Femur (tissue), 1 donor: ENCODE results near the gene DIP2B.
"Not testable (repeated sequence)": the region's sequence is repeated elsewhere in the genome, so short reads cannot be mapped to it uniquely, and the experiment has no call there.

Experiments
- DNase-seq: peaks from one replicate; pipeline ENCODE4 v3.0.0-alpha.2; 2017

DIP2B gene

DNA sequence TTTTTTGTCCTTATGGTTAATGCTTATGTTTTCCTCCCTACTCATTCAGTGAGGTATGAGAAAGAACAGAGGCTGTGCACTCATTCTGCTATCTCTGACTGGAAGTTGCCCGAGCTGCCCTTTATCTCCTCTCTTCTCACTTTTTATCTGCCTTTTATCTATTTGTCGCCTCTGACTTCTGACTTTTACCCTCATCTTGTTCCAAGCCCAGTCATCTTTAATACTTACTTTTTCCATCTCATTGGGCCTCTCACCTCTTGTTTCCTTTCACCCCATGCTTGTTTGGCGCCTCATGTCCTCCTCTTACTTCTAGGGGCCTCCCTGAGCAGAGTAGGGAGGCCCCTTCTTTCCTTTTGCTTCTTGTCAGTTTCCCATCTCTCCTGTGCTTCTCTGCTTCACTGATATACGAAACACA is 50.7 kb downstream of the DIP2B start:
- no peak for DNase-seq

DNA sequence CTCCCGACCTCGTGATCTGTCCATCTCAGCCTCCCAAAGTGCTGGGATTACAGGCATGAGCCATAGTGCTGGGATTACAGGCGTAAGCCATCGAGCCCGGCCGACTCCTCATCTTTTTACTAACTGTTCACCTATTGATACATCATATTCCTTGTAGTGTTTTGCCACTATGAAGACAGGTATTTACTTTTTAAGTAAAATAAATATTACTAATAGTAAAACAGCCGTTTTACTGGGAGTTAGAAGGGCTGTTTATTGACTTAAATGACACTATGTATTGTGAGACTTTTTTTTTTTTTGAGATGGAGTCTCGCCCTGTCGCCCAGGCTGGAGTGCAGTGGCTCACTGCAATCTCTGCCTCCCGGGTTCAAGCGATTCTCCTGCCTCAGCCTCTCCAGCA is 51.5 kb downstream of the DIP2B start:
- DNase-seq = no peak

- DNase-seq = not testable (repeated sequence)
Observed at GRCh38 chr12:50556796-50557195, 52.0 kb downstream of the DIP2B start.

DNA sequence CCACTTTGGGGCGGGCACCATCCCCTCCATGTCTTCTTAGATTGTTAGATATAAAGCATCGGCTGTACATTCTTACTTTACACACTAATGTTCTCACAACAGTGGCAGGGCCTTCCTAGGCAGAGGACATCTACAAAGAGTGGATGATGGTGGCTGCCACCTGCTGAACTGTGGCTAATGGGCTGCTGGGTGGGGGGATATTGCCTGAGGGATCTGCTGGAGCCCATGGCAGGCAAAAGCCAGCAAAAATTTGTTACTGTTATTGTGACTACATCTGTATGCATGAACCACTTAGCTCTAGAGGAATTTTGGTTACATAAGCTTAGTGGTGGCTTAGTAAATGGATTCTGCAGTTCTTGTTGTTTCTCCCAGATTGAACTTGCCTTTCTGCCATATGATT is 52.6 kb downstream of the DIP2B start:
- no peak for DNase-seq

GRCh38 chr12:50558970-50559369 is 54.2 kb downstream of the DIP2B start:
- DNase-seq = no peak

DNA sequence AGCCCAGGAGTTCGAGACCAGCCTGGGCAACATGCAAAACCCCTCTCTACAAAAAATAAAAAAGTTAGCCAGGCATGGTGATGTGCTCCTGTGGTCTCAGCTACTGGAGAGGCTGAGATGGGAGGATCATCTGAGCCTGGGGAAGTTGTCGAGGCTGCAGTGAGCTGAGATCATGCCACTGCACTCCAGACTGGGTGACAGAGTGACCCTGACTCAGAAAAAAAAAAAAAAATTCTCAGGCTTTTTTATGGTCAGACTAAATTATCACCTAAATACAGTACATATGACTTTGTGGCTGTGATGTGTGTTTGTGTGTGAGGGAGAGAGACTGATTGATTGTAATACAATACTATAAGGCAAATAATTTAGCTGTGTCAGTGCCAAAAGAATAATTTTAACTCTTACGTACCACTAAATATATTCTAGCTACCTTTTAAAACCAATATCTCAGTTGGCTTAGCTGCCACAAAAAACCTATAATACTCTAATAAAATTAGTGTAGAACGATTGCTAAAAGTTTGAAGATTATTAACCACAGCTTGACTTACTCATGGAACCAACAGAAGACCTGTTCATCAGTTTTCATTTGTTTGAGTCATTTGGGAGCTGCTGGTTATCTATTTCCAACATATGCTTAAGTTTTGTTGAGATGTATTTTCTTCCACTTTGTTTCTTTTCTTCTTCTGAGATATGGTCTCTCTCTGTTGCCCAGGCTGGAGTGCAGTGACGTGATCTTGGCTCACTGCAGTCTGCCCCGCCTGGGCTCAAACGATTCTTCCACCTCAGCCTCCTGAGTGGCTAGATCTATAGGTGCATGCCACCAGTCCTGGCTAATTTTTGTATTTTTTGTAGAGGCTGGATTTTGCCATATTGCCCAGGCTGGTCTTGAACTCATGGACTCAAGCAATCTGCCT is 58.0 kb downstream of the DIP2B start:
- DNase-seq = no peak

- DNase-seq = no peak
Observed at GRCh38 chr12:50563434-50563787, 58.6 kb downstream of the DIP2B start.

DNA sequence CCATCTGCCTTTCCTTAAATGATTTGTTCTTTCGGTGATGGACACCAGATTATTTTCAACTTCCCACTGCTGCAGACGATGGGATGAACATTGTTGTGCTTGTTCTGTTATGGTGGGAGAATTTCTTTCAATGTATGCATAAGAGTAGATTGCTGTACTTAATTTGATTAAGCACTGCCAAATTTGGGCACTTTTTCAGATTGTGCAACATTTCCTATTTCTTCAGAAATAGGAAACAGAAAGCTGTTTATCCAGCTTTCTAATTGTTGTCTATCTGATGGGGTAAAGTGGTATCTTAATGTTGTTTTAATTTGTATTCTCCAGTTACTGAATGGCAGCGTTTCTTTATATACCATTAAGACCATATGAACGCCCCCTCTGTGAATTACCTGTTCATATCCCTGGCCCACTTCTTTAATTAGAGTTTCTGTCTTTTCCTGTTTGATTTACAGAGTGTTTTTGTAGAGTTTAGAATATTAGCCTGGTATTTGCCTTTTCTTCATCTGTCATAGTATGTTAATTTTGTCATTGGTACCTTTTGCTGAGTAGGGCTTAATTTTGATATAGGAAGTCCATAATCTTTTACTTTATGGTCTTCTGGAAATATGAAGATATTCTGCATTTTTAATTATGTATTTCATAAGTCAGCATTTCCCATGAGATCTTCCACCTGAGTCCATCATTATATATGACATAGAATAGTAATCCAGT is 59.6 kb downstream of the DIP2B start:
- DNase-seq = no peak

DNA sequence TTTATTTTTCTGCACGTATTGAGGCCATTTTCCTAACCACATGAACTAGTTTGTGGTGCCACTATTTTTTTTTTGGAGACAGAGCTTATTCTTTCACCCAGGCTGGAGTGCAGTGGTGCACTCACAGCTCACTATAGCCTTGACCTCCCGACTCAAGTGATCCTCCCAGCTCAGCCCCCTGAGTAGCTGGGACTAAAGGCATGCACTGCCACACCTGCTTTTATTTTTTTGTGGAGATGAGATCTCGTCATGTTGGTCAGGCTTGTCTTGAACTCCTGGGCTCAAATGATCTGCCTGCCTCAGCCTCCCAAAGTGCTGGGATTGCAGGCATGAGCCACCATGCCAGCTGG is 60.1 kb downstream of the DIP2B start:
- DNase-seq = no peak

GRCh38 chr12:50566066-50566465 is 61.3 kb downstream of the DIP2B start:
- no peak for DNase-seq

DNA sequence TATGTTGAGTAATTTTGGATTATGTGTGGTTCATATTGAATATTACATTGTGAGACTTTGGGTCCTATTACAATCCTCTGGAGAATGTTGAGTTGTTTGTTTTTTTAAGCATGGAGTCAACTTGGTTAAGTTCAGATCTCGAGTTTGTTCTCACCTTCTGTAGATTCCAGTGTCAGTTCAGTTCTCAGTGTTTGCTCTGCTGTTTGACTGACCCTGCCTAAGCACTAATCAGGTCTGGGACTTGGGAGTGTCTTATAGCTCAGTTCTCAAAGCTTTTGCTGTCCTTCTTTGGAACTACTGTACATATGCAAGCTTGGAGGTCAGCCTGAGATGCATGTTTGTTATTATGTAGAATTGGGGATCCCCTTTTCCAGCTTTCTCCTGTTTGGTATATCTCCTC is 63.1 kb downstream of the DIP2B start:
- DNase-seq = no peak

DNA sequence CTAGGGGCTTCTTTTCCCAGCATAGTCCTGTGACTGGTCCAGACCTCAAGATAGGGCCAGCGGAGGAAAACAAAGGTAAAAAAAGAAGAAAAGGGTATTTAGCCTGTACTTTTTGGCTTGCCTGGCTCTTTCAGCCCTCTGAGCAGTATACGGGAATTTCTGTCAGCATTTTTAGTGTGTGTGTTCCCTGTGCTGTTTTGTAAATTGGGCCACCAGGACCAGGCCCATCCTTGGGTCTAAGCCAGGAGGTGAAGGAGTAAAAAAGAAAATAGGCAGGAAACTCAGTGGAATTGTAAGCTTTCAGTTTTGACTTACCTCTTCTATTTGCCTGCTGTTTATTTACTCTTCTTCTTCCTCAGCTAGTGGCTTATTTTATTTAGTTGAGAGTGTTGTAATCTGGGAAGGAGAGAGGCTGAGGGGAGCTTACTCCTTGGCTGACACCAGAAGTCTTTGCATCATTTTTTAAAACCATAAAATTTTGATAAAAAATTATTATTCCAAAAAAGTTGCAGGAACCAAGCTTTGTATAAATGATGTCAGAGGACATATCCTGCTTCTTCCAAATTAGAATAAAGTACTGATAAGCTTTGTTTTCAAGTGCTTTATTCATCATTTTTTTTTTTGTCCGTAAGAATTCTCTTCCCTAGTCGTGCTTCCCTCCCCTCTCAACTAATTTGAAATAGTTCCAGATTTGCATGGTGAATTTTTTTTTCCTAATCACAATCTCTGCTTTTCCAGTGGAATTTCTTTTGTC is 63.7 kb downstream of the DIP2B start:
- no peak for DNase-seq

- no peak for DNase-seq
Observed at GRCh38 chr12:50569321-50569720, 64.5 kb downstream of the DIP2B start.

DNA sequence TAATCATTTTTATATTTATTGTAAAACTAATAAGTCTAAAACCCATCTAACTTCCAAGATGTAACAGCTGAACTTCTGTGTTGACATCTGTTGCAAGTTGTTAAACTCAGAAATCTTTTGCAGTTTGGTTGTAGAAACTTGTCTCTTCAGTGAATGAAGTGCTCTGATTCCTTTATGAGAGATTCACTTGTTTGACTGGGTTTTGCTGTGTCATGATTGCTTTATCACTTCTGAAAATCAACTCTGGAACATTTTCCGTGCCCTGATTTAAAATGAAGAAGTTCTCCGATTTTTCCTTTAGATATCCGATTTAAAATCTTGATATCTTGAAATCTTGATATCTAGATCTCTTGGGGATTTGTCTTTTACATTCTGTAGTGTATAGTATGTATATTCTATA is 65.1 kb downstream of the DIP2B start:
- DNase-seq = no peak

- no peak for DNase-seq
Observed at GRCh38 chr12:50571786-50572185, 67.0 kb downstream of the DIP2B start.

DNA sequence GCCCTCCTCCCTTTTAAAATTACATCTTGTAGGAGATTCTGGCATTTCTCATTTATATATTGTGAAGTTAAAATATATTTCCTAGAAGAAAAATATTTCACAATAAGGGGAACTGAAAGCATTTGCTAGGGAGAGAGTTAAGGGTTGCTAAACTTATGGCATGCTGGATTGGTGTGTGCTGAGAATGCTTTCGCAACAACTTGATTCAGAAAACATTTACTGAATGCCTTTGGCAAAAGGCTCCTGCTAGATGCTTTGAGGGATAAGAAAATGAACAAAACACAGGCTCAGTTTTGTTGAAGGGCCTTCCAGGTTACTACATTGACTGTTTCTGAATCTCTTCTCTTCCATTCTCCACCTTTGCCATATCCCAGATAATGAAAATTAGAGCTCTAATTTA is 67.5 kb downstream of the DIP2B start:
- DNase-seq = no peak

GRCh38 chr12:50572760-50573159 is 68.0 kb downstream of the DIP2B start:
- DNase-seq = no peak

DNA sequence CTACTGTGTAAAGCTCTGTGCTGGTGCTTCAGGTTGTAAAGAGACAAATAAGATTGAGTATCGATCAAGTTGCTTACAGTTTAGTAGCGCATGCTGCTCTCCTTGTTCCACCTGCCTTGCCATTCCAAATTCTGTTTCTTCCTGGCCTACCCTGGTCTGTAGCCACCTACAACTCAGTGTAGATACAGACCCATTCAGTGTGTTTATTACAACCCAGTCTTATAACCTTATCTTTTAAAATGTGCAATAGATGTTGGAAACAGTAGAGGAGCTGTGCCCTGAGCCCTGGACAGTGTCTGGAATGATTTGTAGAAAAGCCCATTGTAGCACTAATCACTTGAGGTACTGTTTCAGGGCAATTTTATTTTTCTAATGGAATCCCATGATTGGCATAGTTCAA is 68.5 kb downstream of the DIP2B start:
- no peak for DNase-seq

DNA sequence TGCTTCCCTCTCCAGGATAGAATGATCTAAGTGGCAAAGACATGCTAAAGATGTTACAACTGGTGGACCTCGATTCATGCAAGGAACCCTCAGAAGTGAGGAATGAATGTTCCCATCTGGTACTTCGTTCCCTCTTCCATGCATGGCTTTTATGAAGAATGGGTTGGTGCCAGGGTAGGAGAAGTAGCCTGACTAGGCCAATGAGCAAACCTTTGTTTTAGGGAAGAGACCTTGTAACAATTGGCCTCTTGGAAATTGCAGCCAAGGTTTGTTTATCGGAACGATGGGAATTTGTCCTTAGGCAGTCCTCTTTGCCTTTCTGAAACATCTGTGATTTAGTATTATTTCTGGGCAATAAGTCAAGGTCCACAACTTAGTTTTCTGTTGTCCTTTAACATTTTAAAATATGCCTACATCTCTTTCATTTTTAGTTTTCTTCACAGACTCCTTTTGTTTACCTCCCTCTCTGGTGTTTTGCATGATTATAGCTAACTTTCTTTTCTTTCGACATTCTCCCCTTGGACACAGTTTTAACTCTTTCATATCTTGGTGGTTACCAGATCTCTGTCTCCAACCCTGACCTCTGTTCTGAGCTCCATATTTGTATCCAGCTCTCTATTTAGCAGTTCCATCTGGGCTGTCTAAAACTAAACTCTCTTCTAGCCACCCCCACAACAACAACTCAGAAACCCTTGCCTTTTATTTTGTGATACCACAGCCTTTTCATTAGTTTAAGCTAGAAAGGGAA is 70.0 kb downstream of the DIP2B start:
- DNase-seq = no peak

GRCh38 chr12:50579757-50580267 is 75.0 kb downstream of the DIP2B start:
- DNase-seq = no peak

DNA sequence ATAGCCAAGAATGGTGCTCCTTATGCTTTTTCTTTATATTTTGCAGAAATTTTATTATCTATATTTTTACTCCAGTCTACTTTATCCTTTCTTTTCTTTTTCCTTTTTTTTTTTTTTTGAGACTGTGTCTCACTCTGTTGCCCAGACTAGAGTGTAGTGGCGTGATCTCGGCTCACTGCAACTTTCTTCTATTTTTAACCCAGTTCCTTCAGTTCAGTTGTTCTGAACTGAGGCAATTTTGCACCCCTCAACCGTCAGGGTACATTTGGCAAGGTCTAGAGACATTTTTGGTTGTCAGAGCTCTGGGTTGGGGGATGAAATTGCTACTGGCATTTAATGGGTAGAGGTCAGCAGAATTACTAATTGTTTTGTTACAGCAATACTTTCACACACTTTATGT is 75.7 kb downstream of the DIP2B start:
- DNase-seq = no peak
